Liver (tissue), 9 donors: ENCODE results near the gene ITPK1. TPM values are rescaled to one million over a fixed set of nuclear protein-coding genes. Genes with fewer than 3 reads are reported as not detected.

ENCODE experiments used
- DNase-seq: peaks from one replicate; pipeline ENCODE4 v3.0.0-alpha.2; 2017; ENCODE audit warnings: low spot score
- H3K27ac ChIP-seq, 2 donors: one replicate each; pipeline ENCODE4 v1.7.0; 2013; ENCODE audit warnings: inconsistent platforms in 2 of 2, low read length in 2 of 2, control low read depth in 1 of 2, low read depth in 1 of 2, mild to moderate bottlenecking in 1 of 2
- H3K27me3 ChIP-seq, 4 donors: one replicate each; pipeline versions ENCODE4 v1.6.1 to v1.7.0; 2013; ENCODE audit warnings: low read length in 3 of 4, inconsistent platforms in 1 of 4, mild to moderate bottlenecking in 1 of 4, moderate library complexity in 1 of 4; ENCODE audit not compliant: control insufficient read depth in 4 of 4, insufficient read depth in 4 of 4
- H3K36me3 ChIP-seq, 4 donors: one replicate each; pipeline versions ENCODE4 v1.6.1 to v1.7.0; 2013; ENCODE audit warnings: low read length in 3 of 4, mild to moderate bottlenecking in 3 of 4, low read depth in 1 of 4, moderate library complexity in 1 of 4; ENCODE audit not compliant: control insufficient read depth in 4 of 4, insufficient read depth in 3 of 4
- H3K4me1 ChIP-seq, 4 donors: one replicate each; pipeline versions ENCODE4 v1.6.1 to v1.7.0; 2013; ENCODE audit warnings: low read length in 3 of 4, mild to moderate bottlenecking in 3 of 4, moderate library complexity in 1 of 4; ENCODE audit not compliant: control insufficient read depth in 4 of 4, insufficient read depth in 4 of 4
- H3K4me3 ChIP-seq, 3 donors: one replicate each; pipeline versions ENCODE4 v1.6.1 to v1.7.0; 2013; ENCODE audit warnings: low read length in 3 of 3, control low read depth in 1 of 3, low read depth in 1 of 3, mild to moderate bottlenecking in 1 of 3
- H3K9ac ChIP-seq, 2 donors: one replicate each; pipeline ENCODE4 v1.7.0; 2013; ENCODE audit warnings: low read length in 2 of 2, mild to moderate bottlenecking in 2 of 2, moderate library complexity in 2 of 2, control low read depth in 1 of 2, low read depth in 1 of 2
- H3K9me3 ChIP-seq, 4 donors: one replicate each; pipeline versions ENCODE4 v1.6.1 to v1.7.0; 2013; ENCODE audit warnings: low read length in 3 of 4; ENCODE audit not compliant: control insufficient read depth in 4 of 4
- EGR1 ChIP-seq, 2 donors: IDR thresholded peaks; 2 replicates each; pipeline ENCODE4 v1.6.1; 2016 to 2018; ENCODE audit warnings: antibody characterized with exemption in 2 of 2, low read depth in 2 of 2
- FOXA1 ChIP-seq: IDR thresholded peaks from 2 replicates; pipeline ENCODE4 v1.6.1; 2016; ENCODE audit warnings: antibody characterized with exemption
- FOXA2 ChIP-seq: IDR thresholded peaks from 2 replicates; pipeline ENCODE4 v1.6.1; 2016; ENCODE audit warnings: antibody characterized with exemption
- HNF4G ChIP-seq: IDR thresholded peaks from 2 replicates; pipeline ENCODE4 v1.6.1; 2016; ENCODE audit warnings: antibody characterized with exemption
- JUND ChIP-seq, 2 donors: IDR thresholded peaks; 2 replicates each; pipeline ENCODE4 v1.6.1; 2016; ENCODE audit warnings: antibody characterized with exemption in 2 of 2
- NR2F2 ChIP-seq: IDR thresholded peaks from 2 replicates; pipeline ENCODE4 v1.6.1; 2016; ENCODE audit warnings: antibody characterized with exemption
- RAD21 ChIP-seq, 2 donors: IDR thresholded peaks; 2 replicates each; pipeline ENCODE4 v1.6.1; 2016; ENCODE audit warnings: antibody characterized with exemption in 2 of 2, mild to moderate bottlenecking in 2 of 2
- RXRA ChIP-seq, 2 donors: IDR thresholded peaks; 2 replicates each; pipeline ENCODE4 v1.6.1; 2017 to 2018; ENCODE audit warnings: antibody characterized with exemption in 2 of 2, mild to moderate bottlenecking in 1 of 2
- SP1 ChIP-seq: IDR thresholded peaks from 2 replicates; pipeline ENCODE4 v1.6.1; 2018; ENCODE audit warnings: antibody characterized with exemption, mild to moderate bottlenecking
- TAF1 ChIP-seq: conservative IDR thresholded peaks from 2 replicates; pipeline ENCODE4 v1.6.1; 2016; ENCODE audit warnings: antibody characterized with exemption, mild to moderate bottlenecking
- YY1 ChIP-seq: IDR thresholded peaks from 2 replicates; pipeline ENCODE4 v1.6.1; 2016; ENCODE audit warnings: antibody characterized with exemption, mild to moderate bottlenecking
- WGBS: extraction: QIAGEN DNeasy Blood & Tissue Kit; methylation state at CpG from one replicate; pipeline ENCODE4 v1.1.7; 2013; 5-methylcytosine and 5-hydroxymethylcytosine counted together
- polyA plus RNA-seq, 2 donors: library from polyadenylated mRNA; stranded (reverse) in 1 of 2; unstranded in 1 of 2; fragments of 200-250 nt in 1 of 2; fragments of >200 nt in 1 of 2; fragmentation: Nextera tagmentation in 1 of 2; extraction: Ambion mirVana in 1 of 2; gene quantifications; one replicate each; pipeline versions ENCODE4 v1.2.1 to v1.2.3, GENCODE V29; 2013 to 2015
- total RNA-seq, 2 donors: library from RNA; depleted of rRNA; stranded (reverse); fragments of >200 nt; gene quantifications; one replicate each; pipeline ENCODE4 v1.2.3, GENCODE V29; 2014
- TF ChIP-seq, protein P1 (sequence below): fragments of 150-350 bp; IDR thresholded peaks from 2 replicates; pipeline ENCODE4 v1.5.1; 2017; ENCODE audit warnings: improper control_type of control experiment, low read depth, low read length; ENCODE audit not compliant: missing input control
- TF ChIP-seq, protein P2 (sequence below): IDR thresholded peaks from 2 replicates; pipeline ENCODE4 v1.6.1; 2016; ENCODE audit warnings: antibody characterized with exemption
- TF ChIP-seq, protein P3 (sequence below): IDR thresholded peaks from 2 replicates; pipeline ENCODE4 v1.6.1; 2016; ENCODE audit warnings: antibody characterized with exemption
- TF ChIP-seq, protein P4 (sequence below): IDR thresholded peaks from 2 replicates; pipeline ENCODE4 v1.6.1; 2016; ENCODE audit warnings: antibody characterized with exemption, mild to moderate bottlenecking
- TF ChIP-seq, protein P5 (sequence below): IDR thresholded peaks from 2 replicates; pipeline ENCODE4 v1.6.1; 2016; ENCODE audit warnings: antibody characterized with exemption
- donor health status: healthy.
- donor health status: healthy.
- donor health status: healthy.
- donor health status: healthy.
- donor health status: healthy.

ITPK1 gene
- total and polyA plus RNA-seq, 4 donors: 9.0 to 41.2 (median 20.4) TPM

DNA sequence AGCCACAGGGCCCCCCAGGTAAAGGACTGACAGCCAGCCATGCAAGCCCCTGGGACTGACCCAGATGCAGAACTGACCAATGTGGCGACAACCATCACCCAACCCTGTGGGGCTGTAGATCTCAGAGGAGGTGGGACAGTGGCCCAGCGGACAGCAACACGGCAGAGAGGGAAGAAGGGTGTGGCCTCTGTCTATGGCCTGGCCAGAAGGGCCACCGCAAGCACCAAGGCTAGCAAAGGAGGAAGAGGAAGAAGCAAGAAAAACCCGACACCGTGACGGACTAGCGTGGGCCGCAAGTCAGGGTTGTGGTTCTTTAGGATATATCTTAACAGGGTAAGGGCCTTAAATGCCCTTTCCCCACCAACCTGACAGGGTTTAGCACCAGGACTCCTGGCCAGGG is 71.2 kb downstream of the ITPK1 start (continued):
- TF ChIP-seq, protein P1, sequence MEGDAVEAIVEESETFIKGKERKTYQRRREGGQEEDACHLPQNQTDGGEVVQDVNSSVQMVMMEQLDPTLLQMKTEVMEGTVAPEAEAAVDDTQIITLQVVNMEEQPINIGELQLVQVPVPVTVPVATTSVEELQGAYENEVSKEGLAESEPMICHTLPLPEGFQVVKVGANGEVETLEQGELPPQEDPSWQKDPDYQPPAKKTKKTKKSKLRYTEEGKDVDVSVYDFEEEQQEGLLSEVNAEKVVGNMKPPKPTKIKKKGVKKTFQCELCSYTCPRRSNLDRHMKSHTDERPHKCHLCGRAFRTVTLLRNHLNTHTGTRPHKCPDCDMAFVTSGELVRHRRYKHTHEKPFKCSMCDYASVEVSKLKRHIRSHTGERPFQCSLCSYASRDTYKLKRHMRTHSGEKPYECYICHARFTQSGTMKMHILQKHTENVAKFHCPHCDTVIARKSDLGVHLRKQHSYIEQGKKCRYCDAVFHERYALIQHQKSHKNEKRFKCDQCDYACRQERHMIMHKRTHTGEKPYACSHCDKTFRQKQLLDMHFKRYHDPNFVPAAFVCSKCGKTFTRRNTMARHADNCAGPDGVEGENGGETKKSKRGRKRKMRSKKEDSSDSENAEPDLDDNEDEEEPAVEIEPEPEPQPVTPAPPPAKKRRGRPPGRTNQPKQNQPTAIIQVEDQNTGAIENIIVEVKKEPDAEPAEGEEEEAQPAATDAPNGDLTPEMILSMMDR: no peak

DNA sequence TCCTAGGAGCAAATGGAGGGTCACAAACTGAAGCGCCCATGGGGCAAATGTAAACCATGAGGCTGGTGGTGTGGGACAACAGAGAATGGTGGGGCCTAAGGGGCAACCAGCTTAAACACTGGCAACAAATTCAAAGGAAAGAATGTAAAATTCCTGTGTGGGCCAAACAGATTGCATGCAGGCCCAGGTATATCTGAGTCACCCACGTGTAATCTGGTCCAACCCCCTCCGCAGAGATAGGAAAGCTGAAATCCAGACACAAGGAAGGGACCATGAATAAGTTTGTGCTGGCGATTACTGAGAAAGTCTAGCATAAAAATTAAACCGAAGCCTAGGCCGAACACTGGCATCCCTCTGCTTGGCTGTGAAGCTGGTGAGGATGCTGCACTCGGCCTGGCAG is 71.6 kb downstream of the ITPK1 start:
- Histone ChIP-seq H3K9me3 (no peaks in the 10 kb centered on the region), H3K27ac (peak overlapping the region in 1 of 2 donors; percentile 14), H3K4me1 (peaks cover 10 to 29% (median 21%) of the 10 kb centered on the region in 4 donors), H3K27me3 (no peaks in the 10 kb centered on the region), H3K4me3 (no peak overlapping the region), H3K9ac (no peak overlapping the region), H3K36me3 (no peaks in the 10 kb centered on the region)
- WGBS: 82% methylated on average over 7 of the region's 7 CpGs
- DNase-seq: no peak
- TF ChIP-seq, protein P2, sequence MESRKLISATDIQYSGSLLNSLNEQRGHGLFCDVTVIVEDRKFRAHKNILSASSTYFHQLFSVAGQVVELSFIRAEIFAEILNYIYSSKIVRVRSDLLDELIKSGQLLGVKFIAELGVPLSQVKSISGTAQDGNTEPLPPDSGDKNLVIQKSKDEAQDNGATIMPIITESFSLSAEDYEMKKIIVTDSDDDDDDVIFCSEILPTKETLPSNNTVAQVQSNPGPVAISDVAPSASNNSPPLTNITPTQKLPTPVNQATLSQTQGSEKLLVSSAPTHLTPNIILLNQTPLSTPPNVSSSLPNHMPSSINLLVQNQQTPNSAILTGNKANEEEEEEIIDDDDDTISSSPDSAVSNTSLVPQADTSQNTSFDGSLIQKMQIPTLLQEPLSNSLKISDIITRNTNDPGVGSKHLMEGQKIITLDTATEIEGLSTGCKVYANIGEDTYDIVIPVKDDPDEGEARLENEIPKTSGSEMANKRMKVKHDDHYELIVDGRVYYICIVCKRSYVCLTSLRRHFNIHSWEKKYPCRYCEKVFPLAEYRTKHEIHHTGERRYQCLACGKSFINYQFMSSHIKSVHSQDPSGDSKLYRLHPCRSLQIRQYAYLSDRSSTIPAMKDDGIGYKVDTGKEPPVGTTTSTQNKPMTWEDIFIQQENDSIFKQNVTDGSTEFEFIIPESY: no peak
- no peak for TF ChIP-seq HNF4G
- TF ChIP-seq RAD21 (IDR thresholded peaks at IDR 0.05): no peak
- TF ChIP-seq JUND (IDR thresholded peaks at IDR 0.05): no peak
- TF ChIP-seq FOXA2: no peak
- TF ChIP-seq, protein P3, sequence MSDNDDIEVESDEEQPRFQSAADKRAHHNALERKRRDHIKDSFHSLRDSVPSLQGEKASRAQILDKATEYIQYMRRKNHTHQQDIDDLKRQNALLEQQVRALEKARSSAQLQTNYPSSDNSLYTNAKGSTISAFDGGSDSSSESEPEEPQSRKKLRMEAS: no peak
- no peak for TF ChIP-seq TAF1
- TF ChIP-seq FOXA1: no peak
- TF ChIP-seq, protein P1: no peak
- TF ChIP-seq, protein P4, sequence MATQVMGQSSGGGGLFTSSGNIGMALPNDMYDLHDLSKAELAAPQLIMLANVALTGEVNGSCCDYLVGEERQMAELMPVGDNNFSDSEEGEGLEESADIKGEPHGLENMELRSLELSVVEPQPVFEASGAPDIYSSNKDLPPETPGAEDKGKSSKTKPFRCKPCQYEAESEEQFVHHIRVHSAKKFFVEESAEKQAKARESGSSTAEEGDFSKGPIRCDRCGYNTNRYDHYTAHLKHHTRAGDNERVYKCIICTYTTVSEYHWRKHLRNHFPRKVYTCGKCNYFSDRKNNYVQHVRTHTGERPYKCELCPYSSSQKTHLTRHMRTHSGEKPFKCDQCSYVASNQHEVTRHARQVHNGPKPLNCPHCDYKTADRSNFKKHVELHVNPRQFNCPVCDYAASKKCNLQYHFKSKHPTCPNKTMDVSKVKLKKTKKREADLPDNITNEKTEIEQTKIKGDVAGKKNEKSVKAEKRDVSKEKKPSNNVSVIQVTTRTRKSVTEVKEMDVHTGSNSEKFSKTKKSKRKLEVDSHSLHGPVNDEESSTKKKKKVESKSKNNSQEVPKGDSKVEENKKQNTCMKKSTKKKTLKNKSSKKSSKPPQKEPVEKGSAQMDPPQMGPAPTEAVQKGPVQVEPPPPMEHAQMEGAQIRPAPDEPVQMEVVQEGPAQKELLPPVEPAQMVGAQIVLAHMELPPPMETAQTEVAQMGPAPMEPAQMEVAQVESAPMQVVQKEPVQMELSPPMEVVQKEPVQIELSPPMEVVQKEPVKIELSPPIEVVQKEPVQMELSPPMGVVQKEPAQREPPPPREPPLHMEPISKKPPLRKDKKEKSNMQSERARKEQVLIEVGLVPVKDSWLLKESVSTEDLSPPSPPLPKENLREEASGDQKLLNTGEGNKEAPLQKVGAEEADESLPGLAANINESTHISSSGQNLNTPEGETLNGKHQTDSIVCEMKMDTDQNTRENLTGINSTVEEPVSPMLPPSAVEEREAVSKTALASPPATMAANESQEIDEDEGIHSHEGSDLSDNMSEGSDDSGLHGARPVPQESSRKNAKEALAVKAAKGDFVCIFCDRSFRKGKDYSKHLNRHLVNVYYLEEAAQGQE: no peak
- TF ChIP-seq RXRA (IDR thresholded peaks at IDR 0.05): no peak
- no peak for TF ChIP-seq NR2F2
- TF ChIP-seq, protein P5, sequence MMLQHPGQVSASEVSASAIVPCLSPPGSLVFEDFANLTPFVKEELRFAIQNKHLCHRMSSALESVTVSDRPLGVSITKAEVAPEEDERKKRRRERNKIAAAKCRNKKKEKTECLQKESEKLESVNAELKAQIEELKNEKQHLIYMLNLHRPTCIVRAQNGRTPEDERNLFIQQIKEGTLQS: no peak
- TF ChIP-seq SP1: no peak
- no peak for TF ChIP-seq EGR1 (IDR thresholded peaks at IDR 0.05; ENCODE audit: low read depth in 2 of 2)
- TF ChIP-seq YY1: no peak
